Astrocyte of the hippocampus (primary cell): ENCODE data around the gene CCDC71.

Experiments
- DNase-seq: peaks from one replicate; pipeline ENCODE4 v3.0.0; 2011; ENCODE audit warnings: low read depth, low spot score

CCDC71 gene

DNA sequence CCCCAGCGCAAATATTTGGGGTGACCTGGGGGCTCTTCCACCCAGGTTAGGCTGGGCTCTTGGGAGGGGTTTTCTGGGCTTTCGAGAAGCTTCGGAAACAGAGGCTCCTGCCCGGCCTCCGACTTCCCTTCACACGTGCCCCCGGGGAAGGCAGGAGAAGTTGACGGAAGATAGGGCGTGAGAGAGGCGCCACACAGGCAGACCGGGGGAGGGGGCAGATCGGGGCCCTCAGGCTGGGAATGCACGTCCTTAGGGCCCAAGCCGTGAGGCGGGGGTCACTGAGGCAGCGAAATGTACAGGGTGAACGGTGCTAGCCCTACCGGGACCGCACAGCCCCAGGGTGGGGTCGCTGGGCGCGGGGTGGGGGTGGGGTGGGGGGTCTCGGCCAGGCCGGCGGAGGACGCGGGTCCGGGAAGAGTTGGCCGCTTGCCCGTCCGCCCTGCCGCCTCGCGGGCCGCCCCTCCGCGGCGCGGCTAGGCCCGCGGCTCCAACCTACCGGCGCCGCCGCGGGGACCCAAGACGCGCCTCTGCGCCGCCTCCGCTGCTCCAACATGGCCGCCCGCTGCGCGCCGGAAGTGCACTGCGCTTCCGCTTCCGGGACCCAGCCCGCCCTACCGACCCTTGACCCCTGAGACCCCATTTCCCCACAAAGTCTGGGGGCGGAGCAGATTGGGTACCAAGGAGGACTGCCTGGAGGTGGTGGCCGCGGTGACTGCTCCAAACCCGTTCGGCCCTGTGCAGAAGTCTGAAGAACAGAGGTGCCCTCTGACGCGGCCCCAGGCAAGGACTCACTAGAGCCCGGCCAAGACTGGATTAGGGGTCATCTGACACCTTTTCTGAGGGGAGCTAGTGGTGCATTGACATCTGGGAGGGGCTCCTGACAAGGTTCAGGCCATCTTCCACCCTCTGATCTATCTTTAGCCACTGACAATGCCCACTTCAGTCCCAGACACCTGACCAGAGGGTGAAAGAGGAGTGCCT lies at the start of gene CCDC71:
Gene CCDC71, minus strand, starts transcription at position 561 of the 981 bp plus-strand sequence. CDS start 2,123 bp downstream, outside the sequence.
- peak; percentile 85 for DNase-seq

DNA sequence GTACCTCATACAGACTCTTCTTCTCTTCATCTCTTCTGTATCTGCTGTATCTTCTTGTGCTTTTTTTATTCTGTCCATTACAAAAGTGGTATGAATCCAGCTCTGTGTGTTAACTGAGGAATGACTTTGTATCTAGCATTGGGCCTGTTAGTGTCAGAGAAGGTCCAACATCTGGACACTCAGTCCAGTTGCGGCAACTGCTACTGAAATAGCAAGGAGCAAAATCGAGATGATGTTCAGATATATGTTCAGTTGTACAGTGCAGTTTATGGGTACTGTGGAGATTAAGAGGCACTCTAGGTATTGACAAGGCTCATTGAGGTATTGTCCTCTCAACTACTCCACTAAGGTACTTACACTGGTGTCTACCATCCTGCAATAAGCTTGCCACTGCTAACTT lies 47.9 kb upstream of the CCDC71 start:
- no peak for DNase-seq

DNA sequence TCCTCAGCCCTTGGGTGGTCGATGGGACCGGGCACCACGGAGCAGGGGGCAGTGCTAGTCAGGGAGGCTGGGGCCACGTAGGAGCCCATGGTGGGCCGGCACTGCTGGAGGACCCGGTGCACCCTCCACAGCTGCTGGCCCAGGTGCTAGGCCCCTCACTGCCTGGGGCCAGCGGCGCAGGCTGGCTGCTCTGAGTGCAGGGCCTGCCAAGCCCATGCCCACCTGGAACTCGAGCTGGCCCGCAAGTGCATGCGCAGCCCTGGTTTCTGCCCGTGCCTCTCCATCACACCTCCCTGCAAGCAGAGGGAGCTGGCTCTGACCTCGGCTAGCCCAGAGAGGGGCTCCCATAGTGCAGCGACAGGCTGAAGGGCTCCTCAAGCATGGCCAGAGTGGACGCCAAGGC lies 47.4 kb upstream of the CCDC71 start:
- DNase-seq: no peak

DNA sequence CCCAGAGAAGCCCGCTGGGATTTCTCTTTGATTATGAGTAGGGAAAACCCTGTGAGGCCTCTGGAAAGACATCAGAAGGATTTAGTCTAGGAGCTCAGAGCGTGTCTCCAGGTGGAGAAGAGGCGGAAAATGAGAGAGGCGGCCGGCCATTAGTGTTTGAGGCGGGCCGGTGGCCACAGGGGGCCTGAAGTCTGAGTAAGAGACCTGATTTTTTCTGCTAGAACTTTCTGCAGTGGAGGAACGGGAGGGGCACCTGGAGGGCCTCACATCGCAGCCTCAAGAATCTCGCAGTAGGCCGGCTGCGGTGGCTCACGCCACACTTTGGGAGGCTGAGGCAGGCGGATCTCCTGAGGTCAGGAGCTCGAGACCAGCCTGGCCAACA lies 33.8 kb upstream of the CCDC71 start:
- DNase-seq: no peak

DNA sequence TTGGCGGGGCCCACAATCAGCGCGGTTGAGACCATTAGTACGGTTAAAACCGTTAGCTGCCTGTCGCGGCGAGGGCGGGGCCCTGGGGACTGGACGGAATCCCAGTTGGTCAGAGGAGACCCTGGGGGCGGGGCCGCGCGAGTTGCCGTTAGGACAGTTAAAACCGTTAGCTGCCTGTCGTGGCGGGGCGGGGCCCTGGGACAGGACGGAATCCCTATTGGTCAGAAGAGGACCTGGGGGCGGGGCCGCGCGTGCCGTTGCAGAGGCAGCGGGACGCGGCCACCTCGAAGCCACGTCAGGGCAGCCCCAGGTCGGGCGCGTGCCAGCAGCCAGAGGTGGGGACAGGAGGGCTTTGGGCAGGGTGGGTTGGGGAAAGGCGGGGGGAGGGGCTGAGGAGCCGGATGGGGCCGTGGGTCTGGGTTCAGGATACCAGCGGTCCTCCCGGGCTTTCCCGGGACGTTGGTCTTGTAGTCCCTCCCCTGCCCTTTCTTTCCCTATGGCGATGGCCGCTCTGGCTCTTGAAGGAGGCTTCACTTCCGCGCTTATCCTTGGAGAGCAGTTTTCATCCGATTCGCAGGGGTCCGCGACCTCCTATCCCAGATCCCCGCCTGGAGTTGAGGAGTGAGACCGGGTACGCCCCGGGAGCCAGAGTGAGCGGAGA lies 33.2 kb upstream of the CCDC71 start:
- DNase-seq: peak; percentile 83

DNA sequence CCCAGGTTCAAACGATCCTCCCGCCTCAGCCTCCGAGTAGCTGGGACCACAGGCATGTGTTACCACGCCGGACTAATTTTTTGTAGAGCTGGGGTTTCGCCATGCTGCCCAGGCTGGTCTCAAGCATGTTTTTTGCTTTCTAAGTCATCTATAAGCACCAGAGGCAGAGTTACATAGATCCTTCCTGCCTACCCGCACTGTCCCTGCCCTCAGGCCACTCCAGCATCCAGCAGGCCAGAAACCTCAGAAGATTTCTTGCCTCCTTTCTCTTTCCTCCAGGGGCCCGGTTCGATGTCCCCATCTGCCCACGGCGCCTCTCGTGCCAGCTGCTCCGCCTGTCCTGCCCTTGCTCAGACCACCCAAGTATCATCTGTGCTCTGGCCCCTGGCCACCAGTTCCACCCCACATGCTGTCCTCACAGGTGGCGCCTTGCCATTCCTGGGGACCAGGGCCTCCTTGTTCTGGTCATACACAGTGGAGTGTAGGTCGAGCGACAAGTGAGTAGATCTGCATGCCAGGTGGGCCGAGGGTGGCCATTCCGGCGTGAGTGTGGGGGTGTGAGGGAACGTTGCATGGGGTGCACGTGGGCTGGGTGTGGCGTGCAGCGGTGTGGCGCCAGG lies 32.6 kb upstream of the CCDC71 start:
- no peak for DNase-seq

DNA sequence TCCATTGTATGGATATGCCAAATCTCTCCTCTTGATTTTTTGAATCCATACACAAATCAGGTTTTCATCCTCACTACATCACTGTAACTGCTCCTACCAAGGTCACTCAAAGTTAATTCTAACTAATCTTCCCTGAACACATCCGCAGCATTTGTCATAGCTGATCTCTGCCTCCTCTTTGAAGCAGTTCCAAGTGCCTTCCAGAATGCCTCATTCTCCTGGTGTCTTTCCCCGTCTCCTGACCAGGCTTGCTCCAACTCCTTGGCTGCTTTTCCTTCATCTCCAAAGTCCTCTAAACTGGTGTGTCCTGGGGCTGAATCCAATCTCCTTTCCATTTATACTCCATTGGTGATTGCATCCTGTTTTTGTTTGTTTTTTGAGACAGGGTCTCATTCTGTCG lies 32.0 kb upstream of the CCDC71 start:
- DNase-seq: no peak

DNA sequence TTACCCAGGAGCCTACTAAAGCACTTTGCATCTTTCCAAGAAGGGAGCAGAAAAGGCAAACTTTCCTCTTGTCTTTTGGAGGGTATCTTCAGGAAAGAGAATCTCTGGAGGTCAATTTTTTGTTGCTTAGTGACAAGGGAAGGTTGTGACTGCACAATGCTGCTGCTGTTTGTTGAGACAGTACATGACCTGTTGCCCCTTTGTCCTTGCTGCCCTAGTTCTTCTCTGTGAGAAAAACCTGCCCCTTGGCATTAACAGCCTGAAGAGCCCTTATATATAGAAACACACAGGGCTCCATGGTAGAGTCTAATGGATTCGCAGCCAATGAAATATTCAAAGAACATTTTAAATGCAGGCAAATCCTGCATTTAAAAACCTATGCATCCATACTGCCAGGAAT lies 25.6 kb upstream of the CCDC71 start:
- DNase-seq: no peak

DNA sequence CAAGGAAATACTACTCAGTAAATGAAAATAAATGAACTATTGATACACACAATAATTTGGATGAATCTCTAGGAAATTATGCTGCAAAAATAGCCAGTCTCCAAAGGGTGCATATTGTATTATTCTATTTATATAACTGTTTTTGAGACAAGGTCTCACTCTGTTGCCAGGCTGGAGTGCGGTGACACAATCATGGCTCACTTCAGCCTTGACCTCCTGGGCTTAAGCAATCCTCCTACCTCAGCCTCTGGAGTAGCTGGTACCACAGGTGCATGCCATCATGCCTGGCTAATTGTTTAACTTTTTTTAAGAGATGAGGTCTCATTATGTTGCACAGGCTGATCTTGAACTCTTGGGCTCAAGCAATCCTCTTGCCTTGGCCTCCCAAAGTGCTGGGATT lies 17.7 kb upstream of the CCDC71 start:
- DNase-seq: no peak

DNA sequence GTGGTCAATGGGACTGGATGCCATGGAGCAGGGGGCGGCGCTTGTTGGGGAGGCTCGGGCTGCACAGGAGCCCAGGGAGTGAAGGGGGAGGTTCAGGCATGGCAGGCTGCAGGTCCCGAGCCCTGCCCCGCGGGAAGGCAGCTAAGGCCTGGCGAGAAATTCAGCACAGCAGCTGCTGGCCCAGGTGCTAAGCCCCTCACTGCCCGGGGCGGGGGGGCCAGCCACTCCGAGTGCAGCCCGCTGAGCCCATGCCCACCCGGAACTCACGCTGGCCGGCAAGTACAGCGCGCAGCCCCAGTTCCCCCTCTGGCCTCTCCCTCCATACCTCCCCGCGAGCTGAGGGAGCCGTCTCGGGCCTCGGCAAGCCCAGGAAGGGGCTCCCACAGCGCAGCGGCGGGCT lies 16.6 kb upstream of the CCDC71 start:
- no peak for DNase-seq

DNA sequence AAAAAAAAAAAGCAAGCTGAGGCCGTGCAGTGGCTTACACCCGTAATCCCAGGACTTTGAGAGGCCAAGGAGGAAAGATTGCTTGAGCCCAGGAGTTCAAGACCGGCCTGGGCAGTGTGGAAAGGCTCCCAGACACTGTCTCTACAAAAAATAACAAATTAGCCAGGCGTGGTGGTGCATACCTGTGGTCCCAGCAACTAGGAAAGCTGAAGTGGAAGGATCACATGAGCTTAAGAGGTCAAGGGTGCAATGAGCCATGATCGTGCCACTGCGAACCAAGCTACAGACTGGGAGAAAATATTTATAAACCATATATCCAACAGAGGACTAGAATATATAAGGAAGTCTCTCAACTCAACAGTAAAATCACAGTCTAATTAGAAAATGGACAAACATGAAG lies 15.2 kb upstream of the CCDC71 start:
- DNase-seq: peak; percentile 10

DNA sequence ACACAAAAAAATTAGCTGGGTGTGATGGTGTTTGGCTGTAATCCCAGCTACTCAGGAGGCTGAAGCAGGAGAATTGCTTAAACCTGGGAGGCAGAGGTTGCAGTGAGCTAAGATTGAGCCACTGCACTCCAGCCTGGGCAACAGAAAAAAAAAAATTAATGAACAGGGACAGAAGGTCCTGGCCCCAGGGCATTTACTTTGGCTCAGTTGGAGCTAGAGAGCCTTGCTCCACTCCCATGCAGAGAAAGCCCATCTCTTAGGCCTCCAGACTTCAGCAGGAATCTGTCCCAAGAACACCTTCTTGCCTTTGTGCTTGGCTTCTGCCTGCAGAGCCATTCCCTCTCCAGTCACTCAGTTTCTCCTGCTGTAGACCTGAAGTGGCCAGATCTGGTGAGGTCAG lies 14.0 kb upstream of the CCDC71 start:
- DNase-seq: no peak

DNA sequence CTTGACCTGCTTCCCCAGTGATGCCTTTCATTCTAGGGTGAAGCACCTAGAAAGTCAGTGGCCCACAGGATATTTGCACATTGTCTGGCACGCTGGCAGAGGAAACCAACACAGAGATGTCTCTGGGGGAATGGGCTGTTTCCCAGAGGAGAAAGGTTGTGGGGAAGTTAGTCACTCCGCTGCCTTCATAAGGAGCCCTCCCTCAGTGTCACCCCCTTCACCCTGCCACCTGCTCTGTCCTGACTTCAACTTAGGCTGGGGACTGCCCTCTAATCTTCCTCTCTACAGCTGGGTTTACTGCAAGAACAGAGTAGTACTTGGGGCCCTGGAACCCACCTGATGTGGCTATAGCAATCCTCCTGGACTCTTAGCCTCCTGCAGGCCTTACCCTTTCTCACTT lies 10.9 kb upstream of the CCDC71 start:
- no peak for DNase-seq

DNA sequence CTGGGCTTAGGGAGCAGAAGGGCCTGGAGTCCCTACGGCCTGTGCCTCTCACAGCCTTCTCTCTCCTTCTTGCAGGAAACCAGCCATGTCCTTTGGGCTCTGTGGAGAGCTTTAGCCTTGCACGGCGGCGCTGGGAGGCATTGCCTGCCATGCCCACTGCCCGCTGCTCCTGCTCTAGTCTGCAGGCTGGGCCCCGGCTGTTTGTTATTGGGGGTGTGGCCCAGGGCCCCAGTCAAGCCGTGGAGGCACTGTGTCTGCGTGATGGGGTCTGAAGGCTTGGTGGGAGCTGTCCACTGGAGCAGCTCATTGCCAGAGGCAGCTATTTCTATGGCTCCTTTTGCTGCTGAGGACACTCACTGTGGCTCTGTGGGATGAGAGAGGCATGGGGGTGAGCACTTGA lies 9.4 kb upstream of the CCDC71 start:
- no peak for DNase-seq

DNA sequence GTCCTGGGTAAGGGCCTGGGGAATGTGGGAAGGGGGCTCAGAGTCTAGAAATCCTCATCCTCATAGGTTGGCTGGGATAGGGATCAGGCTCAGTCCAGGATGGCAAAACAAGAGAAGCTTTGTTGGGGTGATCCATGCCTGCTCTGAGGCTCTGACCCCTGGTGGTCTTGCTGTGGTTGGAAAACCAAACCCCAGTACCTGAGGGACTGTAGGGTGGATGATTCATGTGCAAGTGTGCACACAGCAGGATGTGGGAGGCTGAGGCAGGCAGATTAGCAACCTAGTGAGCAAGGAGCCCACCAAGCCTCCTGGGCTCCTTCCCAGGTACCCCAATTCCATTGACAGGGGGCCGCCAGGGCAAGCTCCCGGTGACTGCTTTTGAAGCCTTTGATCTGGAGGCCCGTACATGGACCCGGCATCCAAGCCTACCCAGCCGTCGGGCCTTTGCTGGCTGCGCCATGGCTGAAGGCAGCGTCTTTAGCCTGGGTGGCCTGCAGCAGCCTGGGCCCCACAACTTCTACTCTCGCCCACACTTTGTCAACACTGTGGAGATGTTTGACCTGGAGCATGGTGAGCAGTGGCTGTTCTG lies 8.4 kb upstream of the CCDC71 start:
- no peak for DNase-seq

DNA sequence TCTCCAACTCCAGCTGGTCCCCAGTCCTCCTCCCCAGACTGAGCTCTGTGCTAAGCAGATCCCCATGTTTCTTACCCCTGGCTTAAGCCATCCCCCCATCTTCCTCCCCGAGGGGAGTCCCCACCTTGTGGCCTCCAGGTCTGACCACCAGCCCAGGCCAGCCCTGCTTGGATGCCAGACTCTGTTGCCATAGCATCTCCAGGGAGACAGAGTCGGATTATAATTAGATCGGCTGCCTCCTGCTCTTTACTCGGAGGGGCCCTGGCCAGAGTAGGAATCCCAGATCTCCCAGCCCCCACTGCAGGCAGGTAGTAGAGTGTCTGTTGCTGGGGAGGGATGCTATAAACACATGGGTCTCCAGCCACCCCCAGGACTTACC lies 7.7 kb upstream of the CCDC71 start:
- peak; percentile 67 for DNase-seq

DNA sequence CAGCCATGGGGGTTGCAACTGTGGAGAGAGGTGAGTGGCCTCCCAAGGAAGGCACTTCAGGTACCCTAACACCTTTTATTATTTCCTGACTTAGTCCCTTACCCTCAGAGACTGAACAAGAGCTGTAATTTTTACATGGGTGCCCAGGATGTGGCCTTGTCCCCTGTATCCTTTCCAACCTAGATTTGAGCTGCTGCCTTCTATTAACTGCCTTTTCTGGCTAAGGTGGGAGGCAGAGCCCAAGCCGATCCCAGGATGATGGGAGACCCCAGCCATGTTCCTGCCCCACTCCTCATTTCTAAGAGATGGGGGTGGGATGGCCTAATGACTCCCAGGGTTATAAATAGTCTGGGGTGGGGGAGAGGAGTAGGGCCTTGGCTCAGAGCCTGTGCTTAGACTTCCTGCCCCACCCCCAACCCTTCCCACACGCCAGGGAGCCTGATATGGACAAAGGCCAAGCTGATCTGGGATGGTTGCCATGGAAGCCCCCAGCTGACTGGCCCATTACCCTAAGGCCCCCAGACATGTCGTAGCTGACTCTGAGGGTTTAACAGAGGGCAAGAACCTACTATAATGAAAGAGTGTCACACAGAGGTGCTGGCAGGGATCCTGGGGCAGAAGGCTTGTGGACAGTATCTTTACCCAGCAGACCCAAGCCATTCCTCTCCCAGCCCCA lies 7.1 kb upstream of the CCDC71 start:
- DNase-seq: peak; percentile 59

DNA sequence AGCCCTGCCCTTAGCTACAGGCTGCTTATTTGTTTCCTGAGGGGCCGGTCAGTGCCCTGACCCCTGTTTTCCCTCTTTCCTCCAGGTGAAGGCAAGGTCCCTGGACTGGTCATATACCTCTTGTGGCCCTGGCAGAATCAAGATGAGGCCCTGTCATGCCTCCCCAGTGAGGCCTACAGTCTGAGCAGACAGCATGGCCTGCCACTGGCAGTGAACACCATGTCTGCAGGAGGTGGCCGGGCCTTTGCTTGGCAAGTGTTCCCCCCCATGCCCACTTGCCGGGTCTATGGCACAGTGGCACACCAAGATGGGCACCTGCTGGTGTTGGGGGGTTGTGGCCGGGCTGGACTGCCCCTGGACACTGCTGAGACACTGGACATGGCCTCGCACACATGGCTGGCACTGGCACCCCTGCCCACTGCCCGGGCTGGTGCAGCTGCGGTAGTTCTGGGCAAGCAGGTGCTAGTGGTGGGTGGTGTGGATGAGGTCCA lies 6.5 kb upstream of the CCDC71 start:
- no peak for DNase-seq

DNA sequence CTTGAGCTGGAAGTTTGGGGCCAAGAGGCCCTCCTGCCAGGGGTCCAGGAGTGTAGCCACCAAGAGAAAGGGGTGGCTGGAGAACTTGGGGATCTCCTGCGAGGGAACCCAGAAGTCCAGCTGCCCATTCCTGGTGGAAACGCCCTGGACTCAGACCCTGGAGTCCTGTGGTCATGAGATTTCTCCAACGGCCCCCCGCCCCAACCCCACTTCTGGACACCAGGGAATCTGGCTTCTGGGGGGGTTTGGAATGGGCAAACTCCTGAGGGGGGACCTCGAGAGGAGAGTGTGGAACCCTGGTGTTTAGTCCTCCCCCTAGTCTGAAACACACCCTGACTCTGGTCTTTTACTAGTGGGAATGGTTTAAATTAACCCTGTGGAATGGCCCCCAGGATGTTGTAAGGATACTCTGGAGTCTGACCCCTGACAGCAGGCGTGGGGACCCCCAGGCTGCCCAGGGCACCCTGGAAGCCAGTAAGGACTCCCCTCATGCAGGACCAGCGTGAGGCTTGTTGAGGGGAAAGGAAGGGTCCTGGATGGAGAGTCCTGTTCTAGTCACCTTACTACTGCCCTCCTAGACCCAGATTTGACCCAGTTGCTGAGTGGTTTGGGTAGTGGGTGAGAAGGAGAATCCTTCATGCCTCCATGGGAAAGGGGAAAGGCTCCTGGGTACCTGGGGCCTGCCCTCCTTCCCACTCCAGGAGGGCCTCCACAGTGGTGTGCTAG lies 5.8 kb upstream of the CCDC71 start:
- DNase-seq: peak; percentile 16

DNA sequence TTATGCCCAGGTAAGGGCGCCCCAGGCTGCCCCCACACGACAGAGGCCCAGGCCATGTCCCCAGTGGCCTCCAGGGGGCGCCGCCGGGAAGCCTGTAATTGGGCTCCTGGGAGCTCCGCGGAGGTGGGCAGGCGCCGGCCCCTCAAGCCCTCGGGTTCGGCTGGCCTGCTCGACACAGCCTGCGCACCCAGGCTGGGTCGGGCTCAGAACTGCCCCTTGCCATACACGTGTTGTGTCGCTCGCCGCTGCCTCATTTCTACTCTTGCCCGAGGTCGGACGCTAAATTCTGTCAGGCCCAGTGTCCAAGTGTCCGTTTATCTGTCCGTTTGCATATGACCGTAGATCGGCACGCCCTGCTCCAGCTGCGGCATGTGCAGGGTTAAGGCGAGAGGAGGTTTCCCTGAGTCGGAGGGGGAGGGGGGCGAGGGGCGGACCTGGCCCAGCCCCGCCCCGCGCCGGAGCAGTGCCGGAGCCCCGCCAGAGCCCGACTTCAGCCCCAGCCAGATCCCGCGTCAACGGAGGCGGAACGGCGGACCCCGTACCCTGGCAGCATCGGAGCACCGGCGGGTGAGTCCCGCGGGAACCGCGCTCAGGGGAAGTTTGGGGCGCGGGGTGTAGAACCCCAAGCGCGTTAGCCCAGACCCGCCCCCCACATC lies 5.1 kb upstream of the CCDC71 start, which contains the start of gene KLHDC8B:
Gene KLHDC8B, plus strand, starts transcription at position 480 of the 656 bp plus-strand sequence. CDS start 1,172 bp downstream, outside the sequence.
- peak; percentile 94 for DNase-seq
